ENCODE measurements around the gene ANKK1. TPM values are rescaled to one million over a fixed set of nuclear protein-coding genes. Genes with fewer than 3 reads are reported as not detected.

The ANKK1 gene
- total and polyA plus RNA-seq, 10 of the 15 experiments (the other 5 are each of a cell fraction or from before 2014, with no cell fraction given), result not detected

- intact Hi-C loops (cut with micrococcal nuclease; ENCODE audit: unreplicated experiment) (no loop called here), in situ Hi-C loops (cut with MboI) (no loop called here)
- no peak overlapping the region for H2AFZ ChIP-seq (ENCODE audit: control insufficient read depth, low read depth, low read length)
- WGBS (ENCODE audit: insufficient coverage, insufficient replicate concordance, low lambda C conversion rate, missing lambda C conversion rate), result 30% methylated on average over 6 of the region's 6 CpGs
- no peaks in the 10 kb centered on the region for H3K36me3 ChIP-seq (ENCODE audit: control insufficient read depth in 2 of 2, insufficient read depth in 2 of 2, low read length in 1 of 2)
- RAD21 ChIA-PET (ENCODE audit: unreplicated experiment), result no interaction called here
- DNase-seq (ENCODE audit: low read depth, low spot score), result no peak
- SMC1A ChIA-PET (ENCODE audit: uncharacterized antibody, unreplicated experiment), result no interaction called here
- no peak for ATAC-seq
- no peaks in the 10 kb centered on the region for H4K20me1 ChIP-seq (ENCODE audit: control insufficient read depth, insufficient read depth)
- no peak overlapping the region for H3K4me3 ChIP-seq
- no peak overlapping the region for H3K9ac ChIP-seq (ENCODE audit: control insufficient read depth, insufficient read depth, low read length)
- H3K4me2 ChIP-seq (ENCODE audit: control insufficient read depth, insufficient read depth), result no peak overlapping the region
- H3K4me1 ChIP-seq (ENCODE audit: control insufficient read depth, insufficient read depth, low read length), result no peaks in the 10 kb centered on the region
- no peak overlapping the region for H3K27ac ChIP-seq (ENCODE audit: control insufficient read depth, insufficient read depth)
- no peaks in the 10 kb centered on the region for H3K27me3 ChIP-seq (replicated peaks in 1 of 2; ENCODE audit: control insufficient read depth in 2 of 2, insufficient read depth in 2 of 2, low read length in 1 of 2)
- H3K79me2 ChIP-seq (ENCODE audit: control insufficient read depth, insufficient read depth, low read length), result no peaks in the 10 kb centered on the region
- CTCF ChIA-PET, result no interaction called here
- H3K9me3 ChIP-seq (replicated peaks; ENCODE audit: control insufficient read depth, insufficient read depth, low read length), result no peaks in the 10 kb centered on the region
- POLR2A ChIA-PET, result no interaction called here
- FAIRE-seq, result no peak
- no TSS peak for BruUV-seq (replicated peaks)
- no peak for TF ChIP-seq POU2F2 (IDR thresholded peaks at IDR 0.05; ENCODE audit: borderline replicate concordance, low read depth, low read length)
- no peak for TF ChIP-seq SUZ12 (IDR thresholded peaks at IDR 0.05; ENCODE audit: unreplicated experiment)
- no peak for TF ChIP-seq SREBF1 (IDR thresholded peaks at IDR 0.05; ENCODE audit: low read length)
- no peak for TF ChIP-seq MTA3 (IDR thresholded peaks at IDR 0.05; ENCODE audit: borderline replicate concordance, low read length)
- TF ChIP-seq EZH2 (IDR thresholded peaks at IDR 0.05; ENCODE audit: borderline replicate concordance, control insufficient read depth, low read depth, low read length), result no peak
- no peak for TF ChIP-seq SMAD1 (IDR thresholded peaks at IDR 0.05; ENCODE audit: low read depth, partially characterized antibody)
- TF ChIP-seq MYC (IDR thresholded peaks at IDR 0.05; ENCODE audit: insufficient read depth, insufficient read length, insufficient replicate concordance, low read length, severe bottlenecking), result no peak
- TF ChIP-seq CTCF (IDR thresholded peaks at IDR 0.05 in 2 of 3, conservative IDR thresholded peaks at IDR 0.05 in 1 of 3; ENCODE audit: control insufficient read depth in 2 of 3, extremely low read depth in 1 of 3, insufficient read depth in 1 of 3, low read depth in 3 of 3, low read length in 3 of 3), result no peak
- TF ChIP-seq WRNIP1 (IDR thresholded peaks at IDR 0.05; ENCODE audit: borderline replicate concordance, low read depth, low read length), result no peak
- no peak for TF ChIP-seq SIX5 (IDR thresholded peaks at IDR 0.05; ENCODE audit: low read depth, low read length, severe bottlenecking)
- no peak for TF ChIP-seq BACH1 (IDR thresholded peaks at IDR 0.05; ENCODE audit: borderline replicate concordance)
- TF ChIP-seq BCLAF1 (IDR thresholded peaks at IDR 0.05), result no peak
- TF ChIP-seq KLF5 (IDR thresholded peaks at IDR 0.05; ENCODE audit: partially characterized antibody), result no peak
- TF ChIP-seq BCL11A (IDR thresholded peaks at IDR 0.05; ENCODE audit: low read depth, low read length), result no peak
- no peak for TF ChIP-seq TCF7 (IDR thresholded peaks at IDR 0.05; ENCODE audit: borderline replicate concordance)
- no peak for TF ChIP-seq ZBTB33 (IDR thresholded peaks at IDR 0.05)
Measured at GRCh38 chr11:113426686-113427085, 39.1 kb downstream of the ANKK1 start.

Data from GM12878 (cell line).